H54 (cell line): ENCODE results near the gene ITGB4.

ENCODE experiments used
- DNase-seq: peaks from one replicate; pipeline ENCODE4 v3.0.0; 2011; ENCODE audit warnings: low spot score, mixed read lengths; ENCODE audit not compliant: insufficient read length
- FAIRE-seq: peaks from 3 replicates; lab custom pipeline; 2011; peaks lifted over from hg19 to GRCh38; lab: Jason Lieb, UNC
- POLR2A ChIP-seq: IDR thresholded peaks from 2 replicates; pipeline ENCODE4 v1.6.1; 2011; ENCODE audit warnings: low read depth, mild to moderate bottlenecking, low read length

The ITGB4 gene

DNA sequence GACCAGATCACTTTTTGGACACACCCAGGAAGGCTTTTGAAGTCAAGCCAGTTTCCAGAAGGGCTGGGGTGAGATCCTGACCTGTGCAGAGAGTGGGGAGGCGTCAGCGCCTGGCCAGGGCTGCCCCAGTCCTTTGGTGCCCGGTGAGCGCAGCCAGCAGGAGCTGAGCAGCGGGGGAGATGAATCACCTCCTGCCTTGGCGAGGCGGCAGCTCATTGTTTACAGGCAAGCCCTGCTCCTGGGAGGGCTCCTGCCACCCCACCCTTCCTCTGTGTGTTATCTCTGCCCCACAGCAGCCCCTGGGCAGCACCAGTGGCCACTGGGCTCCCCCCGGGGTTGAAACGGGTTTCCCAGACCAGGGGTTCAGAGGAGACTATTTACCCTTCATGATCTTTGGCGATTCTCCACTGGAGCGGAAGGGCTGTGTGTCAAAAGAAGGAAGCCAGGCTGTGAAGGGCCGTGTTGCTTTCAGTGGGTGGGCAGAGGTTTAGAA lies 14.1 kb upstream of the ITGB4 start:
- FAIRE-seq (peak; percentile 86), DNase-seq (peak; percentile 96)
- TF ChIP-seq POLR2A: no peak

DNA sequence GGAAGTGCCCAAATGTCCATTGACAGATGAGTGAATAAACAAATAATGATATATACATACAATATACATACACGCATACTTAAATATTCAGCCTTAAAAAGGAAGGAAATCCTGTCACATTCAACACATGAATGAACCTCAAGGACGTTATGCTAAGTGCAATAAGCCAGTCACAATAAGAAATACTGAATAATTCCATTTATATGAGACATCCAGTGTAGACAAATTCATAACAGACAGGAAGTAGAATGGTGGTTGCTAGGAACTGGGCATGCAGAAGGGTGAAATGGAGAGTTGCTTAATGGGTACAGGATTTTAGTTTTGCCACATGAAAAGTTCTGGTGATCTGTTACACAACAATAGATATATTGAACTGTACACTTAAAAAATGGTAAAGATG lies 8.8 kb upstream of the ITGB4 start:
- FAIRE-seq: no peak
- no peak for DNase-seq
- TF ChIP-seq POLR2A: no peak

DNA sequence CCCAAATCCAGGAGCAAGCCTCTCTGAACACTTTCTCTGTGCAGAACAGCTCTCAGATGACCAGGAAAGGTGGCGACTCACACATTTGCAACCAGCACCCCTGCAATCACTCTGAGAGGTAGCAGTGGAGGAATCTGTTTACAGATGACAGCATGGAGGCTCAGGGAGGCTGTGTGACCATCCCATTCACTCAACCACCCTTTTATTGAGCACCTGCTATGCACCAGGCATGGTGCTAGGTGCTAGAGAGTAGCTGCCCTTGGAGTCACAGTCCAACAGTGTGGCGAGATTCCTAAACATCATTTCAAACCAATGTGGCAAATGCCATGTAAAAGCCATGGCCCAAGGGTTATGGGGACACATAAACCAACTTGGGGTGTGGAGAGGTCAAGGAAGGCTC lies 1.5 kb upstream of the ITGB4 start:
- DNase-seq (no peak), FAIRE-seq (no peak)
- no peak for TF ChIP-seq POLR2A

- DNase-seq: no peak
- no peak for TF ChIP-seq POLR2A
- no peak for FAIRE-seq
Measured at GRCh38 chr17:75721463-75722011, 278 bp downstream of the ITGB4 start.

DNA sequence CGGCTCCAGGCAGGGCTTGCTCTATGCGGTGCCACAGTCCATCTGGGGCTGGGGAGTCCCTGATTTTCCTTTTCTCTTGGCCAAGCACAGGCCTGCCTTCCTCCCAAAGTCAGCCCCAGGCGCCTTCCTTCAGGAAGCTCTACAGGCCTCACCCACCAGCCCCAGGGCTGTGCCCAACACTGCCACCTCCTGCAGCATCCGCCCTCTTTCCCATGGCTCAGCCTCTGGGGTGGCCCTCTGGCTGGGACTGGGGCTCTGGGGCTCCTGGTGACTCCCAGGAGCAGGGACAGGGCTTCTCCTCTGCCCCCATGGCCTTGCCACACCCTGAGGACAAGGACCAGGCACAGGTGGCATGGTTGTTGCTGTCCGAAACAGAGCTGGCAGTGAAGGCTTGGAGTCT lies 817 bp downstream of the ITGB4 start:
- no peak for TF ChIP-seq POLR2A
- DNase-seq: no peak
- no peak for FAIRE-seq

GRCh38 chr17:75722542-75723095 lies 1.4 kb downstream of the ITGB4 start:
- FAIRE-seq: no peak

GRCh38 chr17:75723171-75723930 lies 2.1 kb downstream of the ITGB4 start:
- FAIRE-seq (peak; percentile 41), DNase-seq (peak; percentile 78)
- no peak for TF ChIP-seq POLR2A

More at GRCh38 chr17:75722542-75723095, 1.4 kb downstream of the ITGB4 start:
- TF ChIP-seq POLR2A: no peak
- no peak for DNase-seq

- no peak for FAIRE-seq
- DNase-seq: no peak
- no peak for TF ChIP-seq POLR2A
Measured at GRCh38 chr17:75724016-75725003, 3.1 kb downstream of the ITGB4 start.

- no peak for TF ChIP-seq POLR2A
- no peak for DNase-seq
- no peak for FAIRE-seq
Measured at GRCh38 chr17:75725504-75725903, 4.2 kb downstream of the ITGB4 start.

DNA sequence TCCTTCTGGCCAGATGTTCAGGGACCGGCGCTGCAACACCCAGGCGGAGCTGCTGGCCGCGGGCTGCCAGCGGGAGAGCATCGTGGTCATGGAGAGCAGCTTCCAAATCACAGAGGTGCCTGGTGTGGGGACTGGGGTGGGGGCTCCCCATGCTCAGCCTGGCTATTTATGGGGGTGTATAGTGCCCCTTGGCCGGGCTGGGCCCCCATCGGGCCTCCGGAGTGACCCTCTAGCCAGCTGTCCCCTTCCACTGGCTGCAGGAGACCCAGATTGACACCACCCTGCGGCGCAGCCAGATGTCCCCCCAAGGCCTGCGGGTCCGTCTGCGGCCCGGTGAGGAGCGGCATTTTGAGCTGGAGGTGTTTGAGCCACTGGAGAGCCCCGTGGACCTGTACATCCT lies 6.1 kb downstream of the ITGB4 start:
- DNase-seq (no peak), FAIRE-seq (no peak)
- no peak for TF ChIP-seq POLR2A

GRCh38 chr17:75729351-75729750 lies 8.1 kb downstream of the ITGB4 start:
- no peak for TF ChIP-seq POLR2A
- DNase-seq (no peak), FAIRE-seq (no peak)

GRCh38 chr17:75730065-75730464 lies 8.8 kb downstream of the ITGB4 start:
- FAIRE-seq (no peak), DNase-seq (no peak)
- TF ChIP-seq POLR2A: no peak

DNA sequence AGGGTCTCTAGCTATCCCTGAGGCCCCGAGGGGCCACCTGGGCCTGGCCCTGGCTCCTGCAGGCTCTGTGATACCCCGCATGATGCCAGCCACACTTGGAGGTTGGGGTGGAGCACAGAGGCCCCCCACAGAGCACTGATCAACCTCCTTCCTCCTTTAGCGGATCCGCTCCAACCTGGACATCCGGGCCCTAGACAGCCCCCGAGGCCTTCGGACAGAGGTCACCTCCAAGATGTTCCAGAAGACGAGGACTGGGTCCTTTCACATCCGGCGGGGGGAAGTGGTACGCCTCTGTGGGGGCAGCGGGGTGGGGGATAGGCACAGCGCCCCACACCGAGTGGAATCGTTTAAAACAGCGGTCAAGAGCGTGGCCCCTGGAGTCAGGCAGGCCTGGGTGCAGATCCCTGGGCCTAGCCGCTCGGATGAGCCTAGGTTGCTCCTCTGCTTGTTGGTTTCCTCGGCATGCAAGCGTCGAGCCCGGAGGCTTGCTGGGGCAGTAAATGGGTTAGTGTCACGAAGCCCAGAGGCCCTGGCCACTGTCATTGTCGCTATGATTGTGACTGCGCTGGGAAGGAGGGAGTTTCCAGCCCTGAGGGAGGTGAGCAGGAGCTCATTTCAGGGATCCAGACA lies 9.9 kb downstream of the ITGB4 start:
- no peak for FAIRE-seq
- TF ChIP-seq POLR2A: no peak
- no peak for DNase-seq
